Activated CD8-positive, alpha-beta T cell treated with anti-CD3 and anti-CD28 coated beads, Interleukin-2, amount 10 ng/mL, durations not matched to agents 7 days and 5 days (primary cell): ENCODE measurements around the gene CFAP54. TPM values are rescaled to one million over a fixed set of nuclear protein-coding genes. Genes with fewer than 3 reads are reported as not detected.

Experiments
- ATAC-seq: fragments of 150-1000 bp; cut with Tn5 transposase; one replicate; pipeline ENCODE4 v1.10.0; 2021; ENCODE audit warnings: moderate library complexity
- CTCF ChIA-PET: fragments of 350-600 bp; sonication (Branson Sonifier 250); formaldehyde crosslinking; loops from one replicate; lab custom pipeline; 2021; ENCODE audit warnings: antibody characterized with exemption; lab: Charles Lee
- POLR2A ChIA-PET: fragments of 350-600 bp; sonication (Branson Sonifier 250); formaldehyde crosslinking; loops from one replicate; lab custom pipeline; 2021; ENCODE audit warnings: antibody characterized with exemption; lab: Charles Lee
- DNase-seq: peaks from one replicate; pipeline ENCODE4 v3.0.0-alpha.2; 2020
- H3K27ac Mint-ChIP-seq: one replicate; pipeline ENCODE4 v1.8.0; 2021; ENCODE audit warnings: mild to moderate bottlenecking, mixed read lengths
- H3K27me3 Mint-ChIP-seq: one replicate; pipeline ENCODE4 v1.8.0; 2021; ENCODE audit warnings: low read depth, mixed read lengths
- H3K36me3 Mint-ChIP-seq: one replicate; pipeline ENCODE4 v1.8.0; 2021; ENCODE audit warnings: low read depth, mixed read lengths
- H3K4me1 Mint-ChIP-seq: one replicate; pipeline ENCODE4 v1.8.0; 2021; ENCODE audit warnings: low read depth, mixed read lengths
- H3K4me3 Mint-ChIP-seq: one replicate; pipeline ENCODE4 v1.8.0; 2021; ENCODE audit warnings: mild to moderate bottlenecking, mixed read lengths
- H3K9me3 Mint-ChIP-seq: one replicate; pipeline ENCODE4 v1.8.0; 2022; ENCODE audit warnings: mixed read lengths; ENCODE audit not compliant: insufficient read depth
- total RNA-seq, 2 experiments: library from RNA; stranded (reverse); gene quantifications; one replicate each; pipeline ENCODE4 v1.2.3, GENCODE V29; 2021

The CFAP54 gene
- total RNA-seq, 2 experiments from 2014 or later: 0.18 to 1.2 TPM

- CTCF ChIA-PET: no interaction called here
- Mint-ChIP-seq H3K4me3 (no peak overlapping the region), H3K27me3 (peaks cover 5% of the 10 kb centered on the region), H3K36me3 (no peaks in the 10 kb centered on the region), H3K9me3 (no peaks in the 10 kb centered on the region), H3K27ac (no peak overlapping the region), H3K4me1 (no peaks in the 10 kb centered on the region)
- DNase-seq (no peak), ATAC-seq (no peak)
- POLR2A ChIA-PET: no interaction called here
Measured at GRCh38 chr12:96880220-96880619, 390.8 kb downstream of the CFAP54 start.

- H3K4me3 Mint-ChIP-seq: no peak overlapping the region
- peaks cover 5% of the 10 kb centered on the region for H3K27me3 Mint-ChIP-seq
- H3K36me3 Mint-ChIP-seq: no peaks in the 10 kb centered on the region
- H3K9me3 Mint-ChIP-seq: no peaks in the 10 kb centered on the region
- ATAC-seq: no peak
- no peaks in the 10 kb centered on the region for H3K4me1 Mint-ChIP-seq
- no peak for DNase-seq
- ChIA-PET POLR2A (no interaction called here), CTCF (no interaction called here)
- no peak overlapping the region for H3K27ac Mint-ChIP-seq
Measured at GRCh38 chr12:96881608-96882007, 392.2 kb downstream of the CFAP54 start.

GRCh38 chr12:96882862-96883261 lies 393.5 kb downstream of the CFAP54 start:
- H3K36me3 Mint-ChIP-seq: no peaks in the 10 kb centered on the region
- H3K4me3 Mint-ChIP-seq: no peak overlapping the region
- no peak for DNase-seq
- ChIA-PET CTCF (no interaction called here), POLR2A (no interaction called here)
- H3K27me3 Mint-ChIP-seq: peaks cover 3% of the 10 kb centered on the region
- no peak for ATAC-seq
- no peaks in the 10 kb centered on the region for H3K4me1 Mint-ChIP-seq
- no peak overlapping the region for H3K27ac Mint-ChIP-seq
- no peaks in the 10 kb centered on the region for H3K9me3 Mint-ChIP-seq

- no peak overlapping the region for H3K4me3 Mint-ChIP-seq
- no peaks in the 10 kb centered on the region for H3K36me3 Mint-ChIP-seq
- ChIA-PET POLR2A (no interaction called here), CTCF (no interaction called here)
- H3K27me3 Mint-ChIP-seq: peaks cover 3% of the 10 kb centered on the region
- H3K9me3 Mint-ChIP-seq: no peaks in the 10 kb centered on the region
- H3K4me1 Mint-ChIP-seq: no peaks in the 10 kb centered on the region
- ATAC-seq (no peak), DNase-seq (no peak)
- H3K27ac Mint-ChIP-seq: no peak overlapping the region
Measured at GRCh38 chr12:96883571-96883970, 394.2 kb downstream of the CFAP54 start.

GRCh38 chr12:96886998-96887677 lies 397.8 kb downstream of the CFAP54 start:
- H3K4me1 Mint-ChIP-seq: no peaks in the 10 kb centered on the region
- no peak overlapping the region for H3K27ac Mint-ChIP-seq
- no peaks in the 10 kb centered on the region for H3K9me3 Mint-ChIP-seq
- POLR2A ChIA-PET: no interaction called here
- no peaks in the 10 kb centered on the region for H3K36me3 Mint-ChIP-seq
- no peak overlapping the region for H3K4me3 Mint-ChIP-seq
- CTCF ChIA-PET: interaction anchor here (1.0 kb wide), 1 partner anchor 25 kb away, joined by 3 read pairs; no protein-coding TSS in a partner anchor
- H3K27me3 Mint-ChIP-seq: peaks cover 9% of the 10 kb centered on the region
- DNase-seq (no peak), ATAC-seq (no peak)

- no peaks in the 10 kb centered on the region for H3K9me3 Mint-ChIP-seq
- CTCF ChIA-PET: interaction anchor here (1.6 kb wide), 1 partner anchor 18 kb away, joined by 5 read pairs; no protein-coding TSS in a partner anchor
- POLR2A ChIA-PET: no interaction called here
- H3K36me3 Mint-ChIP-seq: no peaks in the 10 kb centered on the region
- DNase-seq (no peak), ATAC-seq (no peak)
- H3K27me3 Mint-ChIP-seq: peaks cover 9% of the 10 kb centered on the region
- H3K4me3 Mint-ChIP-seq: no peak overlapping the region
- H3K27ac Mint-ChIP-seq: no peak overlapping the region
- H3K4me1 Mint-ChIP-seq: no peaks in the 10 kb centered on the region
Measured at GRCh38 chr12:96889273-96889933, 400.0 kb downstream of the CFAP54 start.

GRCh38 chr12:96890331-96890730 lies 401.0 kb downstream of the CFAP54 start:
- H3K27me3 Mint-ChIP-seq: peaks cover 9% of the 10 kb centered on the region
- CTCF ChIA-PET: interaction anchor here (1.6 kb wide), 1 partner anchor 17 kb away, joined by 5 read pairs; no protein-coding TSS in a partner anchor
- no peak overlapping the region for H3K4me3 Mint-ChIP-seq
- DNase-seq: no peak
- ATAC-seq: no peak
- no peaks in the 10 kb centered on the region for H3K36me3 Mint-ChIP-seq
- no peak overlapping the region for H3K27ac Mint-ChIP-seq
- H3K9me3 Mint-ChIP-seq: no peaks in the 10 kb centered on the region
- POLR2A ChIA-PET: no interaction called here
- H3K4me1 Mint-ChIP-seq: no peaks in the 10 kb centered on the region

GRCh38 chr12:96892104-96892503 lies 402.7 kb downstream of the CFAP54 start:
- Mint-ChIP-seq H3K36me3 (no peaks in the 10 kb centered on the region), H3K27ac (no peak overlapping the region), H3K9me3 (no peaks in the 10 kb centered on the region), H3K4me1 (no peaks in the 10 kb centered on the region), H3K27me3 (peaks cover 9% of the 10 kb centered on the region), H3K4me3 (no peak overlapping the region)
- ChIA-PET CTCF (no interaction called here), POLR2A (no interaction called here)
- no peak for DNase-seq
- no peak for ATAC-seq

- Mint-ChIP-seq H3K36me3 (no peaks in the 10 kb centered on the region), H3K4me3 (no peak overlapping the region), H3K27ac (no peak overlapping the region), H3K27me3 (no peaks in the 10 kb centered on the region), H3K9me3 (no peaks in the 10 kb centered on the region), H3K4me1 (no peaks in the 10 kb centered on the region)
- DNase-seq: no peak
- no peak for ATAC-seq
- CTCF ChIA-PET: no interaction called here
- POLR2A ChIA-PET: no interaction called here
Measured at GRCh38 chr12:96897421-96897820, 408.0 kb downstream of the CFAP54 start.

- H3K9me3 Mint-ChIP-seq: no peaks in the 10 kb centered on the region
- H3K27ac Mint-ChIP-seq: no peak overlapping the region
- ATAC-seq (no peak), DNase-seq (no peak)
- peaks cover 11% of the 10 kb centered on the region for H3K27me3 Mint-ChIP-seq
- H3K36me3 Mint-ChIP-seq: no peaks in the 10 kb centered on the region
- ChIA-PET POLR2A (no interaction called here), CTCF (no interaction called here)
- peaks cover 3% of the 10 kb centered on the region for H3K4me1 Mint-ChIP-seq
- H3K4me3 Mint-ChIP-seq: no peak overlapping the region
Measured at GRCh38 chr12:96901175-96901574, 411.8 kb downstream of the CFAP54 start.

- Mint-ChIP-seq H3K9me3 (no peaks in the 10 kb centered on the region), H3K27ac (no peak overlapping the region), H3K27me3 (peaks cover 11% of the 10 kb centered on the region), H3K4me1 (peaks cover 8% of the 10 kb centered on the region), H3K36me3 (no peaks in the 10 kb centered on the region), H3K4me3 (no peak overlapping the region)
- ChIA-PET POLR2A (no interaction called here), CTCF (no interaction called here)
- DNase-seq (no peak), ATAC-seq (no peak)
Measured at GRCh38 chr12:96902076-96902475, 412.7 kb downstream of the CFAP54 start.

- H3K9me3 Mint-ChIP-seq: no peaks in the 10 kb centered on the region
- ATAC-seq (no peak), DNase-seq (peak; percentile 28)
- peaks cover 11% of the 10 kb centered on the region for H3K27me3 Mint-ChIP-seq
- H3K4me3 Mint-ChIP-seq: peak overlapping the region; percentile 96
- H3K4me1 Mint-ChIP-seq: peaks cover 41% of the 10 kb centered on the region
- CTCF ChIA-PET: no interaction called here
- POLR2A ChIA-PET: interaction anchor here (0.9 to 1.4 kb wide), 3 partner anchors 185 to 1610 kb away, joined by 3 to 4 read pairs (median 3); no protein-coding TSS in a partner anchor
- H3K36me3 Mint-ChIP-seq: peaks cover 33% of the 10 kb centered on the region
- peak overlapping the region; percentile 99 for H3K27ac Mint-ChIP-seq
Measured at GRCh38 chr12:96906498-96906848, 417.1 kb downstream of the CFAP54 start.
